ENCODE measurements around the gene ULBP1.
"Not testable (repeated sequence)": the region's sequence is repeated elsewhere in the genome, so short reads cannot be mapped to it uniquely, and the experiment has no call there.

DNA sequence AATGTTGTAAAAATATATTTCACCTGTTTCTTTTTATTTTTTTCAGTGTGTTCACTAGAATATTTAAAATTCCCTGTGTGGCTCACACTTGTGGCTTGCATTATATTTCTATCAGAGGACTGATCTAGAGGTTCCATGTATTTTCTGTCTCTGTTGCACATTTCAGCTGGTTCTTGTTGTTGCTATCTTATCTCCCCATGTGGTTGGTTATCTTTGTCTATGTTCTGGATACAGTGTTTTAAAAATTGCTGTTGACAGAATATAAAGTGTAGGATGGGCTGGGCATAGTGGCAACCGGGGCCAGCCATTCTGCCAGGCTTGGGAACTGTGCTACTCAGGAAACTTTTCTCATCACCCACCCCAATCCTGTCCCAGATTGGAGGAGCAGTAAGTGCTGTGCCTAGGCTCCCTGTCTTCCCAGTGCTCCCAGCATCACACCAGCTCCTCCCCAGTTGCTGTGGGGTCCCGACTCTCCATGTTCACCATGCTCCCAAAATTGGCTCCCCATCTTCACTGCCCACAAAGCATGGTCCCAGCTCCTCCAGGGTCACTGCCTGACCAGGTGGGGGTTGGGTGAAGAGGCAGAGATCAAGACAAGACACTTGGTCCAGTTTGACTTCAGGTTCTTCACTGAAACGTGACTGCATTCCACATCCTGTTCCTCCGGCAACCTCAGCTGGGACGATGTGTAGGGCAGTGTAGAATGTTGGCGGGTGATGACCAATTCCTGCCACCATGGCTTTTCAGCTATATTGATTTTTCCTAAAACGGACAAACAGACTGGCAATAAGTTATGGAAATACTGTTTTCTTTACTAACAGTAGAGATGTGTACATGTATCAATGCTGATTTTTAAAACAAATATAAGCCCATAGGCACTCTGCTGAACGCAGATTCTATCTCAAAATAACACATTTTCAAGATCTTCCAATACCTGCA is 49.4 kb downstream of the ULBP1 start:
- TF ChIP-seq, protein P1, sequence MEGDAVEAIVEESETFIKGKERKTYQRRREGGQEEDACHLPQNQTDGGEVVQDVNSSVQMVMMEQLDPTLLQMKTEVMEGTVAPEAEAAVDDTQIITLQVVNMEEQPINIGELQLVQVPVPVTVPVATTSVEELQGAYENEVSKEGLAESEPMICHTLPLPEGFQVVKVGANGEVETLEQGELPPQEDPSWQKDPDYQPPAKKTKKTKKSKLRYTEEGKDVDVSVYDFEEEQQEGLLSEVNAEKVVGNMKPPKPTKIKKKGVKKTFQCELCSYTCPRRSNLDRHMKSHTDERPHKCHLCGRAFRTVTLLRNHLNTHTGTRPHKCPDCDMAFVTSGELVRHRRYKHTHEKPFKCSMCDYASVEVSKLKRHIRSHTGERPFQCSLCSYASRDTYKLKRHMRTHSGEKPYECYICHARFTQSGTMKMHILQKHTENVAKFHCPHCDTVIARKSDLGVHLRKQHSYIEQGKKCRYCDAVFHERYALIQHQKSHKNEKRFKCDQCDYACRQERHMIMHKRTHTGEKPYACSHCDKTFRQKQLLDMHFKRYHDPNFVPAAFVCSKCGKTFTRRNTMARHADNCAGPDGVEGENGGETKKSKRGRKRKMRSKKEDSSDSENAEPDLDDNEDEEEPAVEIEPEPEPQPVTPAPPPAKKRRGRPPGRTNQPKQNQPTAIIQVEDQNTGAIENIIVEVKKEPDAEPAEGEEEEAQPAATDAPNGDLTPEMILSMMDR (IDR thresholded peaks at IDR 0.05), result not testable (repeated sequence)
- not testable (repeated sequence) for TF ChIP-seq POLR2AphosphoS5 (IDR thresholded peaks at IDR 0.05; ENCODE audit: low read depth, low read length); TCF7L2 (IDR thresholded peaks at IDR 0.05; ENCODE audit: low read depth, low read length); SIN3A (IDR thresholded peaks at IDR 0.05; ENCODE audit: borderline replicate concordance, insufficient read depth, low read depth, low read length)
- TF ChIP-seq, protein P2, sequence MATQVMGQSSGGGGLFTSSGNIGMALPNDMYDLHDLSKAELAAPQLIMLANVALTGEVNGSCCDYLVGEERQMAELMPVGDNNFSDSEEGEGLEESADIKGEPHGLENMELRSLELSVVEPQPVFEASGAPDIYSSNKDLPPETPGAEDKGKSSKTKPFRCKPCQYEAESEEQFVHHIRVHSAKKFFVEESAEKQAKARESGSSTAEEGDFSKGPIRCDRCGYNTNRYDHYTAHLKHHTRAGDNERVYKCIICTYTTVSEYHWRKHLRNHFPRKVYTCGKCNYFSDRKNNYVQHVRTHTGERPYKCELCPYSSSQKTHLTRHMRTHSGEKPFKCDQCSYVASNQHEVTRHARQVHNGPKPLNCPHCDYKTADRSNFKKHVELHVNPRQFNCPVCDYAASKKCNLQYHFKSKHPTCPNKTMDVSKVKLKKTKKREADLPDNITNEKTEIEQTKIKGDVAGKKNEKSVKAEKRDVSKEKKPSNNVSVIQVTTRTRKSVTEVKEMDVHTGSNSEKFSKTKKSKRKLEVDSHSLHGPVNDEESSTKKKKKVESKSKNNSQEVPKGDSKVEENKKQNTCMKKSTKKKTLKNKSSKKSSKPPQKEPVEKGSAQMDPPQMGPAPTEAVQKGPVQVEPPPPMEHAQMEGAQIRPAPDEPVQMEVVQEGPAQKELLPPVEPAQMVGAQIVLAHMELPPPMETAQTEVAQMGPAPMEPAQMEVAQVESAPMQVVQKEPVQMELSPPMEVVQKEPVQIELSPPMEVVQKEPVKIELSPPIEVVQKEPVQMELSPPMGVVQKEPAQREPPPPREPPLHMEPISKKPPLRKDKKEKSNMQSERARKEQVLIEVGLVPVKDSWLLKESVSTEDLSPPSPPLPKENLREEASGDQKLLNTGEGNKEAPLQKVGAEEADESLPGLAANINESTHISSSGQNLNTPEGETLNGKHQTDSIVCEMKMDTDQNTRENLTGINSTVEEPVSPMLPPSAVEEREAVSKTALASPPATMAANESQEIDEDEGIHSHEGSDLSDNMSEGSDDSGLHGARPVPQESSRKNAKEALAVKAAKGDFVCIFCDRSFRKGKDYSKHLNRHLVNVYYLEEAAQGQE (IDR thresholded peaks at IDR 0.05; ENCODE audit: insufficient read depth in 1 of 2, low read depth in 2 of 2, low read length in 1 of 2), result not testable (repeated sequence)
